ENCODE measurements around the gene LIMCH1. TPM values are rescaled to one million over a fixed set of nuclear protein-coding genes. Genes with fewer than 3 reads are reported as not detected.

The LIMCH1 gene
- polyA plus RNA-seq, 1 donor (not counting 4 experiments of a cell fraction or from before 2014, with no cell fraction given), result 1.1 TPM

- peaks cover 55% of the 10 kb centered on the region for H3K27me3 ChIP-seq (ENCODE audit: control insufficient read depth, extremely low read depth, insufficient read depth, low read length)
- H3K79me2 ChIP-seq (ENCODE audit: control insufficient read depth, insufficient read depth, low read length), result no peaks in the 10 kb centered on the region
- no peak overlapping the region for H3K27ac ChIP-seq (ENCODE audit: control insufficient read depth, insufficient read depth, low read length)
- H3K4me3 ChIP-seq (ENCODE audit: control insufficient read depth in 2 of 3, extremely low read depth in 1 of 3, insufficient read depth in 2 of 3, low read depth in 1 of 3, low read length in 3 of 3), result no peak overlapping the region
- FAIRE-seq (no peak), DNase-seq (ENCODE audit: low read depth, low spot score) (no peak)
- dilution Hi-C loops (cut with MboI; ENCODE audit: extremely low pct_ligation_motif_present, low sequenced_read_pairs), result no loop called here
- H3K4me1 ChIP-seq (ENCODE audit: control insufficient read depth, extremely low read depth, insufficient read depth, low read length), result no peaks in the 10 kb centered on the region
- H3K4me2 ChIP-seq (ENCODE audit: control insufficient read depth, extremely low read depth, insufficient read depth, low read depth, low read length), result no peak overlapping the region
- no peaks in the 10 kb centered on the region for H3K36me3 ChIP-seq (ENCODE audit: control insufficient read depth in 2 of 2, extremely low read depth in 1 of 2, insufficient read depth in 2 of 2, low read length in 2 of 2)
- H2AFZ ChIP-seq (ENCODE audit: control insufficient read depth, low read length), result no peak overlapping the region
- TF ChIP-seq CTCF (optimal IDR thresholded peaks at IDR 0.05 in 1 of 3, IDR thresholded peaks at IDR 0.05 in 1 of 3, conservative IDR thresholded peaks at IDR 0.05 in 1 of 3; ENCODE audit: extremely low read depth in 1 of 3, insufficient read depth in 2 of 3, low read length in 3 of 3) (no peak), EZH2 (IDR thresholded peaks at IDR 0.05; ENCODE audit: low read length) (no peak)
- H3K9me1 ChIP-seq (ENCODE audit: control insufficient read depth, extremely low read depth, insufficient read depth, low read length), result no peaks in the 10 kb centered on the region
- H3K9me3 ChIP-seq (ENCODE audit: control insufficient read depth, low read depth, low read length), result no peaks in the 10 kb centered on the region
- no peak overlapping the region for H3K9ac ChIP-seq (ENCODE audit: control insufficient read depth, extremely low read depth, insufficient read depth, low read length)
- H4K20me1 ChIP-seq (ENCODE audit: control insufficient read depth, extremely low read depth, insufficient read depth, low read length), result no peaks in the 10 kb centered on the region
Measured at GRCh38 chr4:41741354-41741753, 203.4 kb downstream of the LIMCH1 start.

- no peaks in the 10 kb centered on the region for H3K36me3 ChIP-seq (ENCODE audit: control insufficient read depth in 2 of 2, extremely low read depth in 1 of 2, insufficient read depth in 2 of 2, low read length in 2 of 2)
- no peak overlapping the region for H3K27ac ChIP-seq (ENCODE audit: control insufficient read depth, insufficient read depth, low read length)
- H3K9me3 ChIP-seq (ENCODE audit: control insufficient read depth, low read depth, low read length), result no peaks in the 10 kb centered on the region
- peaks cover 83% of the 10 kb centered on the region for H3K27me3 ChIP-seq (ENCODE audit: control insufficient read depth, extremely low read depth, insufficient read depth, low read length)
- TF ChIP-seq CTCF (optimal IDR thresholded peaks at IDR 0.05 in 1 of 3, IDR thresholded peaks at IDR 0.05 in 1 of 3, conservative IDR thresholded peaks at IDR 0.05 in 1 of 3; ENCODE audit: extremely low read depth in 1 of 3, insufficient read depth in 2 of 3, low read length in 3 of 3) (no peak), EZH2 (IDR thresholded peaks at IDR 0.05; ENCODE audit: low read length) (peak; percentile 92)
- H3K79me2 ChIP-seq (ENCODE audit: control insufficient read depth, insufficient read depth, low read length), result no peaks in the 10 kb centered on the region
- DNase-seq (ENCODE audit: low read depth, low spot score) (no peak), FAIRE-seq (no peak)
- H4K20me1 ChIP-seq (ENCODE audit: control insufficient read depth, extremely low read depth, insufficient read depth, low read length), result peaks cover 3% of the 10 kb centered on the region
- dilution Hi-C loops (cut with MboI; ENCODE audit: extremely low pct_ligation_motif_present, low sequenced_read_pairs), result no loop called here
- no peak overlapping the region for H2AFZ ChIP-seq (ENCODE audit: control insufficient read depth, low read length)
- H3K4me3 ChIP-seq (ENCODE audit: control insufficient read depth in 2 of 3, extremely low read depth in 1 of 3, insufficient read depth in 2 of 3, low read depth in 1 of 3, low read length in 3 of 3), result no peak overlapping the region
- no peaks in the 10 kb centered on the region for H3K9me1 ChIP-seq (ENCODE audit: control insufficient read depth, extremely low read depth, insufficient read depth, low read length)
- H3K4me2 ChIP-seq (ENCODE audit: control insufficient read depth, extremely low read depth, insufficient read depth, low read depth, low read length), result no peak overlapping the region
- H3K9ac ChIP-seq (ENCODE audit: control insufficient read depth, extremely low read depth, insufficient read depth, low read length), result no peak overlapping the region
- H3K4me1 ChIP-seq (ENCODE audit: control insufficient read depth, extremely low read depth, insufficient read depth, low read length), result no peaks in the 10 kb centered on the region
Measured at GRCh38 chr4:41744572-41745291, 206.8 kb downstream of the LIMCH1 start.

All from keratinocyte (primary cell).